OCI-LY3 (cell line): ENCODE measurements around the gene PTPRM.

ENCODE experiments used
- EZH2phosphoT487 ChIP-seq: fragments of 200-600 bp; shearing (Covaris generic); IDR thresholded peaks from 2 replicates; pipeline ENCODE4 v1.6.1; 2018; ENCODE audit warnings: antibody characterized with exemption, mixed run types, low read depth
- TF ChIP-seq, protein P1 (sequence below): fragments of 200-600, 300-600 bp; sonication (generic); IDR thresholded peaks from 2 replicates; pipeline ENCODE4 v1.5.1; 2014; ENCODE audit warnings: antibody characterized with exemption, low read length, low read depth

DNA sequence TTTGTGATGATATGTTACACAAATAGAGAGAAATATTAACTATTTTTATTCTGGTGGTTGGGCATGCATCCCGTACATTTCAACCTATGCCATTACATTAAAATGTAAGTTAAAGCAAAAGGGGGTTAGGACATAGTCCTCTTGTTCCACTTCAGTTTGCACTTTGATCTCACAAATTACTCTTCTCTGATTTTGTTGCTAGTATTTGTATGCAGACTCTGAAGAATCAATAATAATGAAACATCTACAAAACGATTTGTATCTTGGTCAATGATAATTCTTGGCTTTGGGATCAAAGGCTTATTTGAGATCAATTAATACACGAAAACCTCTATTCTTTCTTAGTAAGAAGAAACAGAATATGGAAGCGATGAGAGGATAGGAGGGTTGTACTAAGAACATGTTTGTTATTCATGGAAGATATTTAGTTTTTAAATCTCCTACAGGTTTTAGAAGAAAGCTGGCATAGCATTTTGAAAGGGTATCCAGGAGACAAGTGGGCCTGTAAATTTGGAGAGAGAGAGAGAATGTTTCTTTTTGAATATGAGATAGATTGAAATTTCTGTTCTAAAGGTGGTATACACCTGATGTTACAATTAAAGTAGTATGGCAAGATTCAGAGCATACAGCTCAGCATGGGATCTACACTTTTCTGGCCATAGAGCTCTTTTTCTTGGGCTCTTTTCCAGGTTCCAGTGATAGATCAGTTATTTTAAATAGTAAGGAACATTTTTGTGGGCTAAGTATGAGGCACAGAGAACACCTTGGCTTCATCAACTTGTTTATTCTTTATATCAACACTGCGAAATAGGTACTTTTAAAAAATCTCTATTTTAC is 347.9 kb downstream of the PTPRM start:
- no peak for TF ChIP-seq EZH2phosphoT487
- TF ChIP-seq, protein P1, sequence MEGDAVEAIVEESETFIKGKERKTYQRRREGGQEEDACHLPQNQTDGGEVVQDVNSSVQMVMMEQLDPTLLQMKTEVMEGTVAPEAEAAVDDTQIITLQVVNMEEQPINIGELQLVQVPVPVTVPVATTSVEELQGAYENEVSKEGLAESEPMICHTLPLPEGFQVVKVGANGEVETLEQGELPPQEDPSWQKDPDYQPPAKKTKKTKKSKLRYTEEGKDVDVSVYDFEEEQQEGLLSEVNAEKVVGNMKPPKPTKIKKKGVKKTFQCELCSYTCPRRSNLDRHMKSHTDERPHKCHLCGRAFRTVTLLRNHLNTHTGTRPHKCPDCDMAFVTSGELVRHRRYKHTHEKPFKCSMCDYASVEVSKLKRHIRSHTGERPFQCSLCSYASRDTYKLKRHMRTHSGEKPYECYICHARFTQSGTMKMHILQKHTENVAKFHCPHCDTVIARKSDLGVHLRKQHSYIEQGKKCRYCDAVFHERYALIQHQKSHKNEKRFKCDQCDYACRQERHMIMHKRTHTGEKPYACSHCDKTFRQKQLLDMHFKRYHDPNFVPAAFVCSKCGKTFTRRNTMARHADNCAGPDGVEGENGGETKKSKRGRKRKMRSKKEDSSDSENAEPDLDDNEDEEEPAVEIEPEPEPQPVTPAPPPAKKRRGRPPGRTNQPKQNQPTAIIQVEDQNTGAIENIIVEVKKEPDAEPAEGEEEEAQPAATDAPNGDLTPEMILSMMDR, result no peak
